HFF-Myc (cell line): ENCODE measurements around the gene CHERP.
A peak's percentile ranks its signal among the peaks of the same experiment; 100 is the strongest.
"Not testable (repeated sequence)": the region's sequence is repeated elsewhere in the genome, so short reads cannot be mapped to it uniquely, and the experiment has no call there.

Experiments
- DNase-seq: peaks from one replicate; pipeline ENCODE4 v3.0.0-alpha.2; 2011; ENCODE audit warnings: low read depth; ENCODE audit errors: extremely low read depth
- H3K4me3 ChIP-seq: replicated peaks from 2 replicates; pipeline ENCODE4 v1.5.1; 2011; ENCODE audit warnings: low read depth, mild to moderate bottlenecking, control low read depth, low read length
- CTCF ChIP-seq: IDR thresholded peaks from 2 replicates; pipeline ENCODE4 v1.5.1; 2012; ENCODE audit warnings: mild to moderate bottlenecking, low read depth, low read length, control low read depth; ENCODE audit errors: missing control alignments

The CHERP gene

GRCh38 chr19:16554776-16555175 lies 12.5 kb upstream of the CHERP start:
- no peak for DNase-seq
- TF ChIP-seq CTCF, result no peak
- no peak overlapping the region for H3K4me3 ChIP-seq

GRCh38 chr19:16551902-16552301 lies 9.7 kb upstream of the CHERP start:
- H3K4me3 ChIP-seq, DNase-seq: not testable (repeated sequence)

GRCh38 chr19:16548956-16549355 lies 6.7 kb upstream of the CHERP start:
- no peak overlapping the region for H3K4me3 ChIP-seq
- no peak for DNase-seq
- no peak for TF ChIP-seq CTCF

GRCh38 chr19:16544473-16545231 lies 2.4 kb upstream of the CHERP start:
- DNase-seq, result no peak
- TF ChIP-seq CTCF, result no peak
- no peak overlapping the region for H3K4me3 ChIP-seq

- H3K4me3 ChIP-seq, result peak overlapping the region; percentile 99
- DNase-seq, result not testable (repeated sequence)
These were observed 1.5 kb upstream of the CHERP start for GRCh38 chr19:16543734-16544133.

GRCh38 chr19:16542910-16543472 lies 754 bp upstream of the CHERP start:
- peak overlapping the region; percentile 99 for H3K4me3 ChIP-seq
- DNase-seq, result no peak
- TF ChIP-seq CTCF, result no peak

- no peak for TF ChIP-seq CTCF
- no peak for DNase-seq
- peak overlapping the region; percentile 99 for H3K4me3 ChIP-seq
These were observed 652 bp downstream of the CHERP start for GRCh38 chr19:16541526-16542044.

GRCh38 chr19:16540948-16541347 lies 1.3 kb downstream of the CHERP start:
- peak overlapping the region; percentile 99 for H3K4me3 ChIP-seq
- no peak for DNase-seq
- TF ChIP-seq CTCF, result no peak
